IMR-90 (cell line): ENCODE measurements around the gene NAV2. TPM values are rescaled to one million over a fixed set of nuclear protein-coding genes. Genes with fewer than 3 reads are reported as not detected.

Experiments used
- ATAC-seq: fragments of 200-7000 bp; cut with Tn5 transposase; 2 replicates; pipeline ENCODE4 v1.9.1; 2020; ENCODE audit warnings: low read depth, mild to moderate bottlenecking, moderate library complexity
- BruUV-seq: library from RNA; stranded (reverse); fragments of 400-500 nt; replicated peaks from 2 replicates; lab custom pipeline; 2021; lab: Mats Ljungman, UMichigan
- CTCF ChIA-PET: fragments of 300-600 bp; formaldehyde crosslinking; extraction: SDS; loops from one replicate; lab custom pipeline; 2021; ENCODE audit warnings: antibody characterized with exemption; lab: Yijun Ruan, JAX
- POLR2A ChIA-PET: fragments of 300-600 bp; sonication (Branson Sonifier 250); formaldehyde crosslinking; loops from one replicate; lab custom pipeline; 2022; ENCODE audit warnings: antibody characterized with exemption; ENCODE audit not compliant: unreplicated experiment; lab: Charles Lee
- DNase-seq: peaks from one replicate; pipeline ENCODE4 v3.0.0; 2013
- H2AFZ ChIP-seq: replicated peaks from 2 replicates; pipeline ENCODE3; 2013; ENCODE audit warnings: low read length, mild to moderate bottlenecking; ENCODE audit not compliant: poor library complexity
- H2AK5ac ChIP-seq: 2 replicates; pipeline ENCODE4 v1.6.1; 2013; ENCODE audit warnings: low read depth, low read length, inconsistent platforms
- H2AK9ac ChIP-seq: replicated peaks from 2 replicates; pipeline ENCODE3; 2013; ENCODE audit warnings: mild to moderate bottlenecking, low read depth, low read length, moderate library complexity; ENCODE audit not compliant: poor library complexity
- H2BK120ac ChIP-seq: 2 replicates; pipeline ENCODE4 v1.6.1; 2013; ENCODE audit warnings: low read depth, low read length, inconsistent platforms
- H2BK15ac ChIP-seq: 3 replicates; pipeline ENCODE4 v1.6.1; 2013; ENCODE audit warnings: low read depth, low read length, inconsistent platforms
- H2BK20ac ChIP-seq: 2 replicates; pipeline ENCODE4 v1.6.1; 2013; ENCODE audit warnings: low read depth, mild to moderate bottlenecking, inconsistent platforms, low read length, moderate library complexity
- H2BK5ac ChIP-seq: 2 replicates; pipeline ENCODE4 v1.6.1; 2013; ENCODE audit warnings: mild to moderate bottlenecking, low read depth, low read length, inconsistent platforms; ENCODE audit not compliant: poor library complexity, severe bottlenecking
- H3K14ac ChIP-seq: replicated peaks from 2 replicates; pipeline ENCODE4 v1.6.1; 2013; ENCODE audit warnings: low read depth, low read length, inconsistent platforms
- H3K18ac ChIP-seq: 2 replicates; pipeline ENCODE4 v1.6.1; 2013; ENCODE audit warnings: low read depth, low read length, control low read depth
- H3K23ac ChIP-seq: 2 replicates; pipeline ENCODE4 v1.6.1; 2013; ENCODE audit warnings: low read depth, low read length, inconsistent platforms
- H3K27ac ChIP-seq: 2 replicates; pipeline ENCODE4 v1.5.1; 2013; ENCODE audit warnings: mild to moderate bottlenecking, control low read depth, low read length; ENCODE audit not compliant: insufficient read depth
- H3K27me3 ChIP-seq: 2 replicates; pipeline ENCODE4 v1.6.1; 2013; ENCODE audit warnings: low read length; ENCODE audit not compliant: control insufficient read depth, insufficient read depth
- H3K36me3 ChIP-seq: 2 replicates; pipeline ENCODE4 v1.6.1; 2013; ENCODE audit warnings: low read length, mixed read lengths; ENCODE audit not compliant: control insufficient read depth, insufficient read depth
- H3K4ac ChIP-seq: 2 replicates; pipeline ENCODE4 v1.6.1; 2013; ENCODE audit warnings: low read depth, low read length, inconsistent platforms
- H3K4me1 ChIP-seq: 2 replicates; pipeline ENCODE4 v1.6.1; 2013; ENCODE audit warnings: low read length, mixed read lengths; ENCODE audit not compliant: control insufficient read depth, insufficient read depth
- H3K4me2 ChIP-seq: 2 replicates; pipeline ENCODE4 v1.6.1; 2013; ENCODE audit warnings: low read depth, mild to moderate bottlenecking, control low read depth, low read length, moderate library complexity
- H3K4me3 ChIP-seq: 2 replicates; pipeline ENCODE4 v1.5.1; 2013; ENCODE audit warnings: low read depth, mild to moderate bottlenecking, control low read depth, low read length, moderate library complexity; ENCODE audit not compliant: insufficient read depth
- H3K56ac ChIP-seq: 2 replicates; pipeline ENCODE4 v1.6.1; 2013; ENCODE audit warnings: low read length, inconsistent platforms; ENCODE audit not compliant: insufficient read depth; ENCODE audit errors: extremely low read depth
- H3K79me1 ChIP-seq, 2 experiments: 2 replicates each; pipeline ENCODE4 v1.6.1; 2013; ENCODE audit warnings: low read length in 2 of 2, inconsistent platforms in 1 of 2, low read depth in 1 of 2
- H3K9ac ChIP-seq: 2 replicates; pipeline ENCODE4 v1.6.1; 2013; ENCODE audit warnings: low read depth, low read length, control low read depth
- H3K9me1 ChIP-seq: 2 replicates; pipeline ENCODE4 v1.6.1; 2013; ENCODE audit warnings: low read length, inconsistent platforms; ENCODE audit not compliant: insufficient read depth
- H3K9me3 ChIP-seq: 2 replicates; pipeline ENCODE4 v1.6.1; 2013; ENCODE audit warnings: low read length; ENCODE audit not compliant: control insufficient read depth, insufficient read depth
- H4K20me1 ChIP-seq: 2 replicates; pipeline ENCODE4 v1.6.1; 2013; ENCODE audit warnings: low read length, inconsistent platforms; ENCODE audit not compliant: insufficient read depth
- H4K5ac ChIP-seq: 2 replicates; pipeline ENCODE4 v1.6.1; 2013; ENCODE audit warnings: mild to moderate bottlenecking, low read depth, low read length, control low read depth
- H4K8ac ChIP-seq, 2 experiments: 2 replicates each; pipeline ENCODE4 v1.6.1; 2013; ENCODE audit warnings: low read depth in 2 of 2, low read length in 2 of 2, control low read depth in 1 of 2, inconsistent platforms in 1 of 2
- H4K91ac ChIP-seq: 2 replicates; pipeline ENCODE4 v1.6.1; 2013; ENCODE audit warnings: low read depth, low read length, inconsistent platforms; ENCODE audit not compliant: insufficient read depth
- CHD1 ChIP-seq: IDR thresholded peaks from 2 replicates; pipeline ENCODE4 v1.6.1; 2012; ENCODE audit warnings: low read depth, low read length, improper control_type of control experiment
- FOS ChIP-seq: fragments of 150-350 bp; IDR thresholded peaks from 2 replicates; pipeline ENCODE4 v1.6.1; 2016; ENCODE audit warnings: low read depth, low read length
- RAD21 ChIP-seq: IDR thresholded peaks from 2 replicates; pipeline ENCODE4 v1.6.1; 2012; ENCODE audit warnings: low read length, improper control_type of control experiment
- RCOR1 ChIP-seq: IDR thresholded peaks from 2 replicates; pipeline ENCODE4 v1.6.1; 2012; ENCODE audit warnings: mild to moderate bottlenecking, low read length, improper control_type of control experiment; ENCODE audit not compliant: insufficient replicate concordance
- RFX5 ChIP-seq: IDR thresholded peaks from 2 replicates; pipeline ENCODE4 v1.8.0; 2012; ENCODE audit warnings: low read depth, mild to moderate bottlenecking, low read length, moderate library complexity
- WGBS, 2 experiments: methylation state at CpG; one replicate each; pipeline versions ENCODE4 v1.1.5 to v1.1.7; 2013; ENCODE audit warnings: missing lambda C conversion rate in 2 of 2; ENCODE audit not compliant: insufficient read length in 1 of 2; ENCODE audit errors: extremely low coverage in 2 of 2; 5-methylcytosine and 5-hydroxymethylcytosine counted together
- dilution Hi-C: fragments of 300-500 bp; cut with HindIII; formaldehyde crosslinking; loops from one replicate; pipeline ENCODE4 v1.14.3; 2018; ENCODE audit warnings: low sequenced_read_pairs; ENCODE audit not compliant: unreplicated experiment
- in situ Hi-C: fragments of 300-500 bp; cut with MboI; formaldehyde crosslinking; loops from 3 replicates; pipeline ENCODE4 v1.14.3; 2019; ENCODE audit warnings: low sequenced_read_pairs, inconsistent platforms, mixed read lengths
- intact Hi-C: fragments of 100-400 bp; cut with micrococcal nuclease; formaldehyde crosslinking; loops from 2 replicates; pipeline ENCODE4 v1.10.0; 2022
- polyA plus RNA-seq, 3 experiments: library from polyadenylated mRNA; depleted of rRNA; stranded (reverse); fragments of >200 nt; gene quantifications; 2 replicates each; pipeline ENCODE4 v1.2.3, GENCODE V29; 2012; ENCODE audit warnings: low replicate concordance in 1 of 3
- total RNA-seq: library from RNA; depleted of rRNA; stranded (reverse); fragments of >200 nt; gene quantifications from 2 replicates; pipeline ENCODE4 v1.2.3, GENCODE V29; 2012

NAV2 gene
- total and polyA plus RNA-seq, 2 of the 4 experiments (the other 2 are of a cell fraction): 4.5 to 12.6 TPM

GRCh38 chr11:19866037-19866436, 153.4 kb downstream of the NAV2 start:
- Histone ChIP-seq H3K9ac (no peak overlapping the region), H3K27ac (no peak overlapping the region), H4K20me1 (peaks cover 9% of the 10 kb centered on the region; the same call in 1 of the 2 replicates), H3K4me2 (no peak overlapping the region), H2AK5ac (no peak overlapping the region), H3K79me1 (peaks cover 27 to 29% of the 10 kb centered on the region in 2 experiments; a peak in 2 of 4 replicates), H3K4me3 (no peak overlapping the region), H3K4ac (no peak overlapping the region), H2BK20ac (no peak overlapping the region), H3K27me3 (no peaks in the 10 kb centered on the region), H2BK120ac (no peak overlapping the region), H2AK9ac (no peak overlapping the region), H3K14ac (no peak overlapping the region), H4K91ac (no peak overlapping the region), H3K18ac (no peak overlapping the region), H2BK5ac (no peak overlapping the region), H2AFZ (no peak overlapping the region), H3K56ac (no peak overlapping the region), H3K9me1 (peaks cover 5% of the 10 kb centered on the region; the same call in 1 of the 2 replicates), H3K4me1 (peaks cover 8% of the 10 kb centered on the region; the same call in 1 of the 2 replicates), H2BK15ac (no peak overlapping the region), H4K8ac (no peak overlapping the region), H3K23ac (no peak overlapping the region), H3K36me3 (peaks cover 5% of the 10 kb centered on the region; the same call in 1 of the 2 replicates), H3K9me3 (no peaks in the 10 kb centered on the region), H4K5ac (no peak overlapping the region)
- no CpG with 5 or more reads among the region's 3 CpGs for WGBS, 2 experiments
- ChIA-PET POLR2A (no interaction called here), CTCF (no interaction called here)
- dilution Hi-C loops: no loop called here
- intact Hi-C loops: no loop called here
- BruUV-seq: no TSS peak
- DNase-seq (no peak), ATAC-seq (no peak)
- in situ Hi-C loops: no loop called here
- no peak for TF ChIP-seq CHD1
- TF ChIP-seq RCOR1: no peak
- no peak for TF ChIP-seq RAD21
- no peak for TF ChIP-seq RFX5
- TF ChIP-seq FOS: no peak
